Prostate gland (tissue), 2 donors: ENCODE results near the gene GRIN2A.

Source experiments
- POLR2A ChIP-seq: fragments of 450-650 bp; IDR thresholded peaks from one replicate; pipeline ENCODE4 v1.6.1; 2016; ENCODE audit warnings: antibody characterized with exemption, mild to moderate bottlenecking
- POLR2AphosphoS5 ChIP-seq: sonication (generic); formaldehyde crosslinking; IDR thresholded peaks from one replicate; pipeline ENCODE4 v1.6.1; 2017; ENCODE audit warnings: antibody characterized with exemption
- TF ChIP-seq, protein P1 (sequence below), 4 experiments: fragments of 200-600 bp in 2 of 4; fragments of 450-650 bp in 2 of 4; sonication (generic) in 2 of 4; IDR thresholded peaks; 1 replicate in 3 of 4; 2 replicates in 1 of 4; pipeline ENCODE4 v1.5.1; 2016 to 2019; ENCODE audit warnings: antibody characterized with exemption in 4 of 4, mild to moderate bottlenecking in 2 of 4, moderate library complexity in 2 of 4

- no peak for TF ChIP-seq POLR2A
- TF ChIP-seq, protein P1, sequence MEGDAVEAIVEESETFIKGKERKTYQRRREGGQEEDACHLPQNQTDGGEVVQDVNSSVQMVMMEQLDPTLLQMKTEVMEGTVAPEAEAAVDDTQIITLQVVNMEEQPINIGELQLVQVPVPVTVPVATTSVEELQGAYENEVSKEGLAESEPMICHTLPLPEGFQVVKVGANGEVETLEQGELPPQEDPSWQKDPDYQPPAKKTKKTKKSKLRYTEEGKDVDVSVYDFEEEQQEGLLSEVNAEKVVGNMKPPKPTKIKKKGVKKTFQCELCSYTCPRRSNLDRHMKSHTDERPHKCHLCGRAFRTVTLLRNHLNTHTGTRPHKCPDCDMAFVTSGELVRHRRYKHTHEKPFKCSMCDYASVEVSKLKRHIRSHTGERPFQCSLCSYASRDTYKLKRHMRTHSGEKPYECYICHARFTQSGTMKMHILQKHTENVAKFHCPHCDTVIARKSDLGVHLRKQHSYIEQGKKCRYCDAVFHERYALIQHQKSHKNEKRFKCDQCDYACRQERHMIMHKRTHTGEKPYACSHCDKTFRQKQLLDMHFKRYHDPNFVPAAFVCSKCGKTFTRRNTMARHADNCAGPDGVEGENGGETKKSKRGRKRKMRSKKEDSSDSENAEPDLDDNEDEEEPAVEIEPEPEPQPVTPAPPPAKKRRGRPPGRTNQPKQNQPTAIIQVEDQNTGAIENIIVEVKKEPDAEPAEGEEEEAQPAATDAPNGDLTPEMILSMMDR (IDR thresholded peaks at IDR 0.05) = no peak
- TF ChIP-seq POLR2AphosphoS5 = no peak
Measured at GRCh38 chr16:10165643-10166042, 16.6 kb downstream of the GRIN2A start.
